Activated T-cell treated with anti-CD3 and anti-CD28 coated beads for 4 hours (primary cell): Measurements from ENCODE around the gene FBN2.
"Not testable (repeated sequence)": the region's sequence is repeated elsewhere in the genome, so short reads cannot be mapped to it uniquely, and the experiment has no call there.

Experiments used
- DNase-seq: peaks from one replicate; pipeline ENCODE4 v3.0.0-alpha.2; 2020

FBN2 gene

DNA sequence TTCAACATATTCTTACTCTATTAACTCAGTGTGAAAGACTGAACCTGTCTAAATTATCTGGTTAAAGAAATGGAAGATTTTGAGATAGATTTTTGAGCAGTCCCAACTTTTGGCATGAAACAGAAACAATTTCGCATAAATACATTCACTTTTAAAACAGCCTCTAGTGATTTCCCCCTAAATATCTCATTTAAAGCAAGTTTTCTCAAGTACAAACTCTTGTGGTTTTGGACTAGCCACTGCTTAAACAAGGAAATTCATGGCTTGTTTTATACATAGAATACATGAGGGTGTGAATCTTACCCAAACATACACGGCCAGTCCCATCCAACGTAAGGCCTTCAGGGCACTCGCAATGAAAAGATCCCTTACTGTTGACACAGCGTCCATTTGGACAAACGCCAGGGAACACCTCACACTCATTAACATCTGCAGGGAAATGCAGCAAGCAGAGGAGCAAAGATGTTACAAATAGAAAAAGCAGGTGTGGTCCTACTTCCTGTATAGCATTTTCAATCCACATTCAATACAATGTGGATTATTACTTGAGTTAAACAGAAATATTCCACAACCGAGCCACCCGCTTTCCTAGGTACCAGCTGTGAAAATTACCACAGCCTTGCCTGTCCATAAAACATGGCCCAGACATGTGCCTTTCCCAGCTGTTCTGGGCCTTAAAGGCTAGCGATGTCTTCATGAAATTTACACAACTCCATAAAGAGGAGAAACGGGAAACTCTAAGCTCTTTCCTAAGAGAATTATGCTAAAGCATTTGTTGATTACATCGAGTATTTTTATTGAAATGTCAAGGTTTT is 188.8 kb downstream of the FBN2 start:
- no peak for DNase-seq

DNA sequence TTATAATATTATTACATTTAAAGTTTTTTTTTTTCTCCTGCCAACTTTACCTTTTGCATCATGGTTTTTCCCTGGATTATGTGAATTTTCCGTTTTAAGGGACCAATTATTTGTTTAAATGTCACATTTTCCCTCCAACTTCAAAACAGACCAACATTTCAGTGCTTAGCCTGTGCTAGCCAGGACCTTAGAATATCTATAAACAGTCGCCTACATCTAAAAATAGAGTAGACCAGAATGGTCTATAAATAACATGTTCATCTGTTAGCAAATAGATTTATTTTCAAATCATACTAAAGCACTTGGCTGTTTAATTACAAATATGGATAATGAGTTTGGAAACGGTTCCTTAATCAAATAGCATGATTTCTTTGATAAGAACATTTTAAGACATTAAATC is 192.0 kb downstream of the FBN2 start:
- DNase-seq, result no peak

GRCh38 chr5:128345247-128345646 is 192.8 kb downstream of the FBN2 start:
- DNase-seq, result no peak

DNA sequence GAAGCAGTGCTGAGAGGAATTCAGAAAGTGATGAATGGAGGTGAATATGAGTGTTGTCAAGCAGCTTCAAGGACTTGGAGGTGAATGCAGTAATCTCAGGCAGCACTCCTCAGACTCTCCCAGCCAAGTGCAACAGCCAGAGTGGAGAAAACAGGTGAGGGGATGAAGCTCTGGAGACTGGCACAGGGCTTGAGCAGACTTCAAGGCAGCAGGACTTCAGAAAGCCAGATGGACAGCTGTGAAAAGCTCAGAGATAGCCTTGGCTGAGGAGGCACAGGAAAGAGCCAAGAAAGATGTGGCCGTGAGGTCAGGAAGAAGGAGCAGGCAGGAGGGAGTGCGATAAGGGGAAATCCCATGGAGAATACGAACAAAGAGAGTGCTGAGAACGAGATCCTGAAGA is 194.9 kb downstream of the FBN2 start:
- no peak for DNase-seq

GRCh38 chr5:128341056-128341455 is 197.0 kb downstream of the FBN2 start:
- DNase-seq, result no peak

- DNase-seq, result no peak
Measured at GRCh38 chr5:128340648-128341047, 197.4 kb downstream of the FBN2 start.

GRCh38 chr5:128339585-128339984 is 198.5 kb downstream of the FBN2 start:
- no peak for DNase-seq

DNA sequence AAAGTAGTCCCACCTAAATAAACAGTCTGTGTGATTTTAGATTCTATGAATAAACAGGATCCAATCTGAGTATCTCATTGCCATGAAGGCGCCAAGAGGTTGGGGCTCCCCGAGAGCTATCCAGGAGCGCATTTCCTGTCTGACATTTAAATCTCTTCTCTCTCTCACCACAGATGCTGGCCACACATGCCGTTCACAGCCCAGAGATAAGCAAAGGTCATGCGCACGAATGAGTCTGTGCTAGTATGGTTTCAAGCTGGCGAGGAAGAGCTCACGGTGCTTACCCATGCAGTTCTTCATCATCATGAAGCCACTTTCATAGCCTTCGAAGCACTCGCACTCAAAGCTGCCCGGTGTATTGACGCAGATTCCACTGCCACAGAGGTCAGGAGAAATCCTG is 199.4 kb downstream of the FBN2 start:
- no peak for DNase-seq

DNA sequence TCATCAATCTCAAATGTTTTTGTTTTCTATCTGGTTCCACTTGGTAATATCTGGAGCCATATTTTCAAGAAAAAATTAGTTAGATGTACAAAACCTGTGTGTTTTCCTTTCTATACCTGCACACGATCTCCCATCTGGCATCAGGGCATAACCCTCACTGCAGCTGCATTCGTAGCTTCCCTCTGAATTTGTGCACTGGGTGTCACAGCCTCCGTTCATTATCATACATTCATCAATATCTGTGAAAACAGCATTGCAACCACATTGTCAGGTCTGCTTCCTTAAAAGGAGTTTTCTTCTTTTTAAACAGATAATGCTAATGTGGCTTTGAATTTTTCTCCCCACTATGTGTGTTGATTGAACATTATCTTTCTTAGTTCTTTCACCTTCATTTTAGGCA is 202.7 kb downstream of the FBN2 start:
- no peak for DNase-seq

DNA sequence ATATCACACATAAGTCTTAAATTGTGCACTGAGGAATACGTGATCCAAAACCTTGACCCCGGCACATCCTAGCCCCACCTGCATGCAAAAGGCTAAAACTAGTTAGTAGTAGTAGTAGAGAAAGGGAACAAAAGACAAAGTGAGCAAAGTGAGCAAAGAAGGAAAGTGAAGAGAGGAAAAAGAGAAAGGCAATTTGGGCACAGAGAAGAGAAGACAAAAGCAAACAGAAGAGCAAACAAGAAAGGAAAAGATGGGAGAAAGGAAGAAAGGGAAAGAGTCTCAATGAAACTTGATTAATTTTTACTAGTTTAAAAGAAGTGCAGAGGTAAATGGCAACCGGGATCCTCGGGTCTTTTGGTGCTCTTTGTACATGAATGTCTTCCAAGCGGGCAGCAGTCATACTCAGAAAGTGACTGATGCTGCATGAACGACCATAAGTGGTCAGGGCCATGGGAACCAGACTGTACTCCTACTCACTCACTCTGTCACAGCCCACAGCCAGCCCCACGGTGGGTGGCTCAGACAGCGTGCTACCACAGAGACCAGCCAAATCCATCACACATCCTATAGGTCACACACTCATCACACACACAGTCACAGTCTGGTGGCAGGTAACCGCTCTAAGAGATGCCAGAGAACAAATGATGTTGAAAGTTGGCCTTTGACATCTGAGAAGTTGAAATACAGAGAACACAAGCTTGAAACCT is 203.9 kb downstream of the FBN2 start:
- no peak for DNase-seq

DNA sequence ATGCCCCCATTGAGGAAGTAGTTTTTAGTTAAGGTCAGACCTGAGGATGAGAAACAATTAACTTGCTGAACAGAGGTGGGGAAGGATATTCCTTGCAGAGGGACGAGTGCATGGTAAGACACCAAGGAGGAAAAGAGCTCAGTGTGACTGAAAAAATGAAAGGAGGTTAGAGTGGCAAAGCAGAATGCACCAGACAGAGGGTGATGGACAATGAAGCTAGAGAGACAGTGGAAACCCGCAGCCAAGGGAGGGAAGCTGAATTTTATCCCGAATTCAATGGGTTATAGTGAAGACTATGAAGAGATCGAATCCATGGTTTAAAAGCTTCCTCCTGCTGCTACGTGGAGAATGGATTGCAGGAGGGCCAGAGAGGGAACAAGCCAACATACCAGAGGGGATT is 206.8 kb downstream of the FBN2 start:
- DNase-seq, result no peak

- no peak for DNase-seq
Measured at GRCh38 chr5:128329386-128329939, 208.6 kb downstream of the FBN2 start.

- no peak for DNase-seq
Measured at GRCh38 chr5:128328446-128328845, 209.6 kb downstream of the FBN2 start.

GRCh38 chr5:128328007-128328406 is 210.0 kb downstream of the FBN2 start:
- no peak for DNase-seq

DNA sequence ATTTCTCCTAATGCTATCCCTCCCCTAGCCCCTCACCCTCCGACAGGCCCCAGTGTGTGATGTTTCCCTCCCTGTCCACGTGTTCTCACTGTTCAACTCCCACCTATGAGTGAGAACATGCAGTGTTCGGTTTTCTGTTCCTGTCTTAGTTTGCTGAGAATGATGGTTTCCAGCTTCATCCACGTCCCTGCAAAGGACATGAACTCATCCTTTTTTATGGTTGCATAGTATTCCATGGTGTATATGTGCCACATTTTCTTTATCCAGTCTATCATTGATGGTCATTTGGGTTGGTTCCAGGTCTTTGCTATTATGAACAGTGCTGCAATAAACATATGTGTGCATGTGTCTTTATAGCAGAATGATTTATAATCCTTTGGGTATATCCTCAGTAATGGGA is 216.6 kb downstream of the FBN2 start:
- not testable (repeated sequence) for DNase-seq

DNA sequence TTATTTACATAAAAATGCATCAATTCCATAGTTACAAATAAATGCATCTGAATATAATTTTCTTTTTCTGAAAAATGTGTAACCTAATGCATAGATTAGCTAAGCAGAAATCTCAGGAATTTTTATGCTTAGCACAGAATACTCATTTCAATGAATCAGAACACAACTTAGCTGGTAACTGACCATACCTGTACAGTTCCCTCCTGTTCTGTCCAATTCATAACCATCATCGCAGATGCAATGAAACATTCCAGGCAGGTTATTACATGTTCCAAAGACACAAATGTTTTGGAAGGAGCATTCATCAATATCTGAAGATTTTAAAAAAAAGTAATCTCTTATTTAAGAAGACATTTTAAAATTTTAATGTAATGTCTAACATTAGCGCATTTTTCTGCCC is 219.4 kb downstream of the FBN2 start:
- DNase-seq, result no peak

DNA sequence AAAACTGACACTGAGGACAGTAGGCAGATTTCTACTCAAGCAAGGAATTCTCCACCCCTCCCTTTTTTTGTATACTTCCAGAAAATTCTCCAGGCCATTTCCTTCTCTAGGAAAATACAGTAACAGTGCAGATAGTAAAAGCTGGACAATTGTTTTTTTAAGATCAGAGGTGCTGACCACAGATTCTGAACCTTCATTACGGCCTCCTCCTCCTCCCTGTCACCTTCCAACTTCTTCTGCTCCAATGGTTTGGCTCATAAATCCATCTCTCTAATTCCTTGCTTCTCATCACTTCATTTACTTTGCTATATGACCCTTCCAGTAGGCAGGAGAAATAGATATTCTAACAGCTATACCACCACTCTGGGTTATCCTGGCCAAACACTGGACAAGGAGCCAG is 220.6 kb downstream of the FBN2 start:
- no peak for DNase-seq

- DNase-seq, result no peak
Measured at GRCh38 chr5:128315671-128316070, 222.4 kb downstream of the FBN2 start.

DNA sequence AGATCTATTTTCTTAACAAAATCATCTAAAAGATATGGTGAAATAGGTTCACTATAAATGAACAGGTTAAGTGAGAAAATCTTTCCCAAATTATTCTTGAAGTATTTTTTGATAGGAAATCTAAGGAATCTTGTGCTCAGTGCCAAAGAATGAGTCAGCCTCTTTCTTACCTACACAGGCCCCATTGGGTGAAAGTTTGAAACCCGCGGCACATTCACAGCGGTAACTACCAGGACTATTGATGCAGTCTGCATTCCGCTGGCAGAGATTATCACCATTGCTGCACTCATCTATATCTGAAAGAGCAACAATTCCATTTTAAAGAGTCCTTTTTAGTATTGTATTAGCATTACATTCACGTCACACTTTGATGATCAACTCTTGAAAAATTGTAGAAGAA is 232.7 kb downstream of the FBN2 start:
- DNase-seq, result no peak

GRCh38 chr5:128304791-128305190 is 233.3 kb downstream of the FBN2 start:
- no peak for DNase-seq

GRCh38 chr5:128304088-128304487 is 234.0 kb downstream of the FBN2 start:
- no peak for DNase-seq

GRCh38 chr5:128303593-128303992 is 234.5 kb downstream of the FBN2 start:
- no peak for DNase-seq

- no peak for DNase-seq
Measured at GRCh38 chr5:128300181-128300580, 237.9 kb downstream of the FBN2 start.

DNA sequence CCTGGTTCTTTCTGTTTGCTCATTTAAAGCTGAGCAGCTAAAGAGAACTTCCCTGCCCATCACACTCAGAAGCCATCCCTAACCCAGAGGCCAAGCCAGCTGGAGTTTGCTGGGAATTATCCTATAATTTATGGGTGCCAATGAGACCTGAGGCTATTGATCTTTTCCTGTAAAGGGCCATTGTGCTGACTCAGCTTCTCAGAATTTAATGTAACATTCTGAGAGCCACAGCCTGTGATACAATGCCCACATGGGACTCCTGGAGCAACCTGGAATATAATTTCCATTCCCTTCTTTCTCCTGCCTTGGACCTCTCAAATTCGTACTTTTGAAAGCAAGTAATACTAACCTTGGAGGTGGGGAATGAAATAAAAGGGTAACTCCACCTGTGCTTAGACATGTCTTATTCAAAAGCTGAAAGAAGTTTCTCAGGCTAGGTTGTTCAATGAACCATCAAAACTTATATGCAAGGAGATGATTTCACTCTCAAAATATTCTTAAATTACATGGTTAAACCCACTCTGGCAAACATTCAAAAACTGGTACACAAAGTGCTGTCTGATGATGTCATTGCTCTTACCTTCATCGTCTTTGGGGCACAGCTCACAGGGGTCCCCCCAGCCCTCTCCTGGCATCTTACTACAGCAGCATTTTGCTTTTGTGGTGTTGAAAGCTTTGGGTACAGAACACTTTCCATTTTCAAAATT is 247.7 kb downstream of the FBN2 start:
- DNase-seq, result no peak
